BLaER1 (cell line): ENCODE data around the gene NECTIN2.
"Not testable (repeated sequence)": the region's sequence is repeated elsewhere in the genome, so short reads cannot be mapped to it uniquely, and the experiment has no call there.

Experiments used
- H3K27ac ChIP-seq: shearing (Covaris generic); formaldehyde crosslinking; 2 replicates; pipeline ENCODE4 v1.8.1; 2022
- H3K27me3 ChIP-seq: shearing (Covaris generic); formaldehyde crosslinking; 2 replicates; pipeline ENCODE4 v1.8.1; 2022
- H3K36me3 ChIP-seq: shearing (Covaris generic); formaldehyde crosslinking; 2 replicates; pipeline ENCODE4 v1.8.1; 2022
- H3K4me1 ChIP-seq: shearing (Covaris generic); formaldehyde crosslinking; 2 replicates; pipeline ENCODE4 v1.8.1; 2022
- H3K4me2 ChIP-seq: shearing (Covaris generic); formaldehyde crosslinking; 2 replicates; pipeline ENCODE4 v1.8.1; 2022
- H3K4me3 ChIP-seq: shearing (Covaris generic); formaldehyde crosslinking; 2 replicates; pipeline ENCODE4 v1.8.1; 2022
- H3K9ac ChIP-seq: shearing (Covaris generic); formaldehyde crosslinking; 2 replicates; pipeline ENCODE4 v1.8.1; 2022
- H3K9me3 ChIP-seq: shearing (Covaris generic); formaldehyde crosslinking; 2 replicates; pipeline ENCODE4 v1.8.1; 2022
- H4K20me1 ChIP-seq: shearing (Covaris generic); formaldehyde crosslinking; 2 replicates; pipeline ENCODE4 v1.8.1; 2022
- Cebpa-rat ChIP-seq: shearing (Covaris generic); IDR thresholded peaks from 2 replicates; pipeline ENCODE4 v1.8.1; 2022

NECTIN2 gene

DNA sequence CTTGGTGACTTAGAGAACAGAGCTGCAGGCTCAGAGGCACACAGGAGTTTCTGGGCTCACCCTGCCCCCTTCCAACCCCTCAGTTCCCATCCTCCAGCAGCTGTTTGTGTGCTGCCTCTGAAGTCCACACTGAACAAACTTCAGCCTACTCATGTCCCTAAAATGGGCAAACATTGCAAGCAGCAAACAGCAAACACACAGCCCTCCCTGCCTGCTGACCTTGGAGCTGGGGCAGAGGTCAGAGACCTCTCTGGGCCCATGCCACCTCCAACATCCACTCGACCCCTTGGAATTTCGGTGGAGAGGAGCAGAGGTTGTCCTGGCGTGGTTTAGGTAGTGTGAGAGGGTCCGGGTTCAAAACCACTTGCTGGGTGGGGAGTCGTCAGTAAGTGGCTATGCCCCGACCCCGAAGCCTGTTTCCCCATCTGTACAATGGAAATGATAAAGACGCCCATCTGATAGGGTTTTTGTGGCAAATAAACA, 78.2 kb downstream of the NECTIN2 start:
- no peaks in the 10 kb centered on the region for H3K27me3 ChIP-seq
- TF ChIP-seq Cebpa-rat: no peak
- H3K4me2 ChIP-seq: peak overlapping the region; percentile 86; the same call in 1 of the 2 replicates
- H3K9me3 ChIP-seq: no peaks in the 10 kb centered on the region
- no peak overlapping the region for H3K27ac ChIP-seq
- H4K20me1 ChIP-seq: no peaks in the 10 kb centered on the region
- H3K36me3 ChIP-seq: no peaks in the 10 kb centered on the region
- peaks cover 44% of the 10 kb centered on the region for H3K4me1 ChIP-seq
- no peak overlapping the region for H3K9ac ChIP-seq
- no peak overlapping the region for H3K4me3 ChIP-seq

DNA sequence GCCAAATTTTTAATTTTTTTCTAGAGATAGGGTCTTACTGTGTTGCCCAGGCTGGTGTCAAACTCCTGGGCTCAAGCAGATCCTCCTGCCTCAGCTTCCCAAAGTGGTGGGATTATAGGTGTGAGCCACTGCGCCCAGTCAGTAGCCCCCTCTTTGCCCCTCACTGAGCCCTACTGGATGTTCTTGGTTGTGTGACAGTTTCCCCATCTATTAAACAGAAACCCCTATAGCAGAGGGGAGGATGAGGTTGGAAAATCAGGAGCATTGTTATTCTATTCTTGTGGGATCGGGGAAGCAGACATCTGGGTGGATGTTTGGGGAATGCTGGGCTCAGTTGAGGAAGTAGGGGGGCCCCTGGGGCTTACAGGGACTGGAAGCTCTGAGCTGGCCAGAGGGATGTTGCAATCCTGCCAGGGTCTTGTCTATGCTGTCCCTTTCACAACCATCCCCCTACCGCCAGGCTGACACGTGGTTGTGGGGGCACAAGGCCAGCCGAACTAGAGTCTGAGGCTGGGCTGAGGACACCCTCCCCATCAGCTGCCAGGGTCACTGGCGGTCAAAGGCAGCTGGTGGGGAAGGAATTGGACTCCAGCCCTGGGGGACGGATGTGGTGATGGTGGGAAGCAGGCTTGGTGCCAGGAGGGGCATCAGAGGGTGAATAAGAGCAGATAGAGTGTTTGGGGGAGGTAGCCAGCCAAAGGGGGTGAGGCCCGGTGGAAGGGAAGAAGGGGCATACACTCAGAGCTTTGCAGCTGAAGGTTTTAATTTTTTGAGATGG, 79.2 kb downstream of the NECTIN2 start:
- Histone ChIP-seq H3K9me3 (no peaks in the 10 kb centered on the region), H3K9ac (no peak overlapping the region), H3K4me3 (no peak overlapping the region), H4K20me1 (no peaks in the 10 kb centered on the region), H3K27me3 (no peaks in the 10 kb centered on the region), H3K27ac (0 out of 2 replicates have a peak overlapping the region, but pooled peaks have one; percentile 38), H3K4me1 (peaks cover 48% of the 10 kb centered on the region), H3K36me3 (no peaks in the 10 kb centered on the region), H3K4me2 (peak overlapping the region; percentile 86)
- 0 out of 2 replicates have a peak, but pooled peaks have one; percentile 9 for TF ChIP-seq Cebpa-rat

DNA sequence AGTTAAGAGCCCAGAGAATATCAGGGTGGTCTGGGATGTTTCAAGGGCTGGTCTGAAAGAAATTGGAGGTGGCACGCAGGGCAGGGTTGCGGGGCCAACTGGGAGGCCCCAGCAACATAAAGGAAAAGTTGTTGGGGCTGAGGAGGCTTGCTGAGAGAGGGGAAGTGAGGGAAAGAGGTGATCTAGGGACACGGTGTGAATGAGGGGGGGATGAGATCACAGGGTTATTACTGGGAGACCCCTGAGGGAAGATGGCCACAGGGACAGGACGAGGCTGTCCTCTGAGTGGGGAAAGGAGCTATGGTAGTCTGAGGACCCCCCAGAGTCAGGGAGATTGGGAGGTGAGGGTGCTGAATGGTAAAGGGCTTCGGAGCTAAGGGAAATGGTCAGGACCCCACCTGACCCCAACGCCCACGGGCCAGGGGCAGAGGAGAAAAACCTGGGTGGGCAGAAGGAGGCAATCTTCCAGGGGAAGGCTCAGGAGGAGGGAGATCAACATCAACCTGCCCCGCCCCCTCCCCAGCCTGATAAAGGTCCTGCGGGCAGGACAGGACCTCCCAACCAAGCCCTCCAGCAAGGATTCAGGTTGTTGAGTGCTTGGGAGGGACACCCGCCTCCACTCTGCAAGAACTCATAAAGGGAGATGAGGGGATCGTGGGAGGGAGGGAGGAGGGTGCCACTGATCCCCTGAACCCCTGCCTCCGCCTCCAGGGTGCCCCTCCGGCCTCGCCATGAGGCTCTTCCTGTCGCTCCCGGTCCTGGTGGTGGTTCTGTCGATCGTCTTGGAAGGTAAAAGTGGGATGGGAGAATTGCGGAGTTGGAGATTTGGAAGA, 80.4 kb downstream of the NECTIN2 start:
- Histone ChIP-seq H3K4me1 (peaks cover 51% of the 10 kb centered on the region), H3K4me2 (peak overlapping the region; percentile 86)
- H4K20me1 ChIP-seq, H3K9me3 ChIP-seq, H3K27me3 ChIP-seq, H3K27ac ChIP-seq, H3K36me3 ChIP-seq, H3K4me3 ChIP-seq, H3K9ac ChIP-seq: not testable (repeated sequence)

DNA sequence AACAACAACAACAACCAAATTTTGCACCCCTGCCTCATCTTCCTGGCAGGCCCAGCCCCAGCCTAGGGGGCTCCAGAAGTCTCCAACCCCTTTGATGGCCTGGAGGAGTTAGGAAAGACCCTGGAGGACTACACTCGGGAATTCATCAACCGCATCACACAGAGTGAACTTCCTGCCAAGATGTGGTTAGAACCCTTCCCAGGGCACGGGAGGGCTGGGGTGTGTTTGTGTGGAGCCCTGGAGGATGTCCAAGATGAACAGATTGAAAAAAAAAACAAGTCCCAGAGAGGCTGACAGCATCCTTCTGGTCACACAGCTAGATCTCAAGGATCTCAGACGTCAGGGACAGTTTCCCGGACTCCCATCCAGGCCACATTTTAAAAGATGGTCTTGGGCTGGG, 81.6 kb downstream of the NECTIN2 start:
- Histone ChIP-seq H3K36me3 (no peaks in the 10 kb centered on the region), H3K27ac (no peak overlapping the region)

DNA sequence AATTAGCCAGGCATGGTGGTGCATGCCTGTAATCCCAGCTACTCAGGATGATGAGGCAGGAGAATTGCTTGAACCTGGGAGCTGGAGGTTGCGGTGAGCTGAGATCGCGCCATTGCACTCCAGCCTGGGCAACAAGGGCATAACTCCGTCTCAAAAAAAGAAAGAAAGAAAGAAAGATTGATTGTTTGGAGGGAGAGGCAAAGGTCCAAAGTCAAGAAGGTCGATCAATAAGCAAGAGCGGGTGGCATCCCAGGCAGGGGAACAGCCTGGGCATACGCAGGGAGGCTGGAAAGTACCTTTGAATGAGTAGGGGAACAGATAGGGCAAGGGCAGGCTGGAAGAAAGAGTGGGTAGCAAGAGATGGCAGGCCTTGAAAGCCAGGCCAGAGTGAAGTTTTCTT, 84.0 kb downstream of the NECTIN2 start:
- Histone ChIP-seq H3K27ac (no peak overlapping the region), H4K20me1 (no peaks in the 10 kb centered on the region), H3K36me3 (no peaks in the 10 kb centered on the region), H3K4me1 (peaks cover 43% of the 10 kb centered on the region), H3K4me3 (no peak overlapping the region), H3K4me2 (no peak overlapping the region), H3K27me3 (no peaks in the 10 kb centered on the region), H3K9ac (no peak overlapping the region), H3K9me3 (no peaks in the 10 kb centered on the region)
- no peak for TF ChIP-seq Cebpa-rat

More for the DNA sequence above, 81.6 kb downstream of the NECTIN2 start:
- Histone ChIP-seq H3K4me2 (peak overlapping the region; percentile 86), H3K9me3 (no peaks in the 10 kb centered on the region), H3K9ac (no peak overlapping the region), H4K20me1 (no peaks in the 10 kb centered on the region), H3K4me3 (no peak overlapping the region), H3K27me3 (no peaks in the 10 kb centered on the region), H3K4me1 (peaks cover 51% of the 10 kb centered on the region)
- TF ChIP-seq Cebpa-rat: no peak; the same call in 1 of the 2 replicates

DNA sequence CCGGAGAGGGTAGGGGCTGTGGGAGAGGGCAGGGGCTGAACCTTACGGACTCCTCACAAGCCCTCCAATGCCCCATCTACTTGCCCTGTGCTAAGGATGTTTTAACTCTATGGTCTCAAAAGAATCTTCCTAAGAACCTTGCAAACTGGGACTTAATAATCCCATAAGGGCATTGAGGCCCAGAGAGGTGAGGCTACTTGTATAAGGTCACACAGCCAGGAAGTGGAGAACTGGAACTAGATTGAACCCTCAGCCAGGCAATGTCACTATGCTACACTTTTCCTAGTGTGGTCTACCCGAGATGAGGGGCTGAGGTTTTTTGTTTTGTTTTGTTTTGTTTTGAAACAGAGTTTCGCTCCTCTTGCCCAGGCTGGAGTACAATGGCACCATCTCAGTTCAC, 85.4 kb downstream of the NECTIN2 start:
- Histone ChIP-seq H3K9ac (no peak overlapping the region), H3K27me3 (no peaks in the 10 kb centered on the region), H3K4me2 (no peak overlapping the region), H3K4me3 (no peak overlapping the region), H3K36me3 (no peaks in the 10 kb centered on the region), H4K20me1 (no peaks in the 10 kb centered on the region), H3K9me3 (no peaks in the 10 kb centered on the region), H3K4me1 (peaks cover 28% of the 10 kb centered on the region), H3K27ac (no peak overlapping the region)
- no peak for TF ChIP-seq Cebpa-rat
